Kidney (tissue), 14 donors: ENCODE measurements around the gene LENG8. TPM values are rescaled to one million over a fixed set of nuclear protein-coding genes. Genes with fewer than 3 reads are reported as not detected.

Experiments used
- DNase-seq, 5 donors: peaks; one replicate each; pipeline ENCODE4 v3.0.0-alpha.2; 2013 to 2020
- FAIRE-seq: peaks from 2 replicates; lab custom pipeline; 2012; peaks lifted over from hg19 to GRCh38; lab: Jason Lieb, UNC
- H3K27ac ChIP-seq, 2 donors: one replicate each; pipeline ENCODE4 v1.7.0; 2013; ENCODE audit warnings: low read depth in 2 of 2, low read length in 2 of 2, inconsistent platforms in 1 of 2
- H3K27me3 ChIP-seq: one replicate; pipeline ENCODE4 v1.7.1; 2013; ENCODE audit warnings: low read length, inconsistent platforms; ENCODE audit not compliant: control insufficient read depth, insufficient read depth
- H3K36me3 ChIP-seq, 3 donors: one replicate each; pipeline versions ENCODE4 v1.7.0 to v1.7.1; 2013; ENCODE audit warnings: low read length in 3 of 3, control low read depth in 1 of 3, inconsistent platforms in 1 of 3; ENCODE audit not compliant: insufficient read depth in 3 of 3, control insufficient read depth in 2 of 3
- H3K4me1 ChIP-seq, 3 donors: one replicate each; pipeline versions ENCODE4 v1.7.0 to v1.7.1; 2013; ENCODE audit warnings: low read length in 3 of 3, inconsistent platforms in 1 of 3, low read depth in 1 of 3; ENCODE audit not compliant: control insufficient read depth in 2 of 3, insufficient read depth in 2 of 3
- H3K4me3 ChIP-seq, 3 donors: one replicate each; pipeline versions ENCODE4 v1.7.0 to v1.8.1; 2013; ENCODE audit warnings: low read length in 3 of 3, control low read depth in 1 of 3, inconsistent platforms in 1 of 3
- H3K9ac ChIP-seq, 3 donors: one replicate each; pipeline versions ENCODE4 v1.7.0 to v1.7.1; 2013; ENCODE audit warnings: low read length in 3 of 3, control low read depth in 1 of 3, inconsistent platforms in 1 of 3
- H3K9me3 ChIP-seq, 3 donors: one replicate each; pipeline versions ENCODE4 v1.7.0 to v1.7.1; 2013; ENCODE audit warnings: low read length in 3 of 3, control low read depth in 1 of 3, inconsistent platforms in 1 of 3; ENCODE audit not compliant: control insufficient read depth in 2 of 3, insufficient read depth in 1 of 3
- intact Hi-C: fragments of 100-400 bp; cut with DNase I; formaldehyde crosslinking; loops from one replicate; pipeline ENCODE4 v1.11.1; 2022
- polyA plus RNA-seq: library from polyadenylated mRNA; stranded (reverse); fragments of 350-450 nt; fragmentation: Illumina TruSeq; extraction: RNeasy Lipid Tissue Mini Kit (QIAGEN cat#74804); gene quantifications from one replicate; pipeline ENCODE4 v1.2.3, GENCODE V29; 2014; ENCODE audit warnings: low read depth, low replicate concordance; ENCODE audit not compliant: insufficient read depth
- total RNA-seq: library from RNA; stranded (reverse); fragmentation: NEBNext Ultra II Directional; extraction: Animal tissue kit (Norgen Biotek cat#: 25700); gene quantifications from one replicate; pipeline ENCODE4 v1.2.1, GENCODE V29; 2021
- TF ChIP-seq, protein P1 (sequence below): IDR thresholded peaks from 3 replicates; pipeline ENCODE4 v1.5.1; 2012; ENCODE audit warnings: mild to moderate bottlenecking, moderate library complexity, borderline replicate concordance; ENCODE audit not compliant: insufficient read depth; ENCODE audit errors: extremely low read depth
- donor health status: control.
- donor health status: control.
- donor health status: control.
- donor health status: control.
- donor health status: control.
- donor health status: DM: yes; HTN: yes; CAD: no.
- donor health status: Normal renal cell carcinoma (clear cell type).

LENG8 gene
- total and polyA plus RNA-seq, 2 donors from 2014 or later = 48.6 to 208 TPM

DNA sequence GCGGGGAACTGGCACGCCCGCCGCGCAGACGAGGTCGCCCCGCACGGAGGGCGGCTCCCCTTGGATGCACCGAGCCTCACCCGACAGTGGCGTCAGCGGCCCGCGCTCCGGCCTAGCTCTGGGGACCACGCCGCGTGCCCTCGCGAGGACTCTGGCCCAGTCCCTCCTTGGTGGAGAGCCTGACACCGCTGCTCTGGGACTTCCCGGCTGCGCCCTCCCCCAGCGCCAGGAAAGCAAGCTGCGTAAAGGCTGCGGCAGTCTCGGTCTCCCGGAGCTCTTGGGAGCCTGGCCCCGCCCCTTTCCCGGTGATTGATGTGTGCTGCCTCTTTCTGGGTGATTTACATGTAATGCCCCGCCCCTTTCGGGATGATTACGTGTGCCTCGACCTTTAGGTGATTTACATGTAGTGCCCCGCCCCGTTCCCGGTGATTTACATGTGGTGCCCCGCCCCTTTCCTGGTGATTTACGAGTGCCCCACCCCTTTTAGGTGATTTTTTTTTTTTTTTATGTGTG, 14.6 kb downstream of the LENG8 start, which contains the start of gene LENG9:
Gene LENG9, minus strand, starts transcription at position 248 of the 513 bp plus-strand sequence. CDS start 252 bp downstream, outside the sequence.
- peak within 1 kb of the TSS in 2 of 3 donors; percentile 10 to 61 for H3K9ac ChIP-seq
- H3K9me3 ChIP-seq = no peaks in the 10 kb centered on the region
- H3K4me3 ChIP-seq = peak within 1 kb of the TSS; percentile 53 to 74 (median 59)
- peak; percentile 94 to 99 (median 98) for DNase-seq
- TF ChIP-seq, protein P1, sequence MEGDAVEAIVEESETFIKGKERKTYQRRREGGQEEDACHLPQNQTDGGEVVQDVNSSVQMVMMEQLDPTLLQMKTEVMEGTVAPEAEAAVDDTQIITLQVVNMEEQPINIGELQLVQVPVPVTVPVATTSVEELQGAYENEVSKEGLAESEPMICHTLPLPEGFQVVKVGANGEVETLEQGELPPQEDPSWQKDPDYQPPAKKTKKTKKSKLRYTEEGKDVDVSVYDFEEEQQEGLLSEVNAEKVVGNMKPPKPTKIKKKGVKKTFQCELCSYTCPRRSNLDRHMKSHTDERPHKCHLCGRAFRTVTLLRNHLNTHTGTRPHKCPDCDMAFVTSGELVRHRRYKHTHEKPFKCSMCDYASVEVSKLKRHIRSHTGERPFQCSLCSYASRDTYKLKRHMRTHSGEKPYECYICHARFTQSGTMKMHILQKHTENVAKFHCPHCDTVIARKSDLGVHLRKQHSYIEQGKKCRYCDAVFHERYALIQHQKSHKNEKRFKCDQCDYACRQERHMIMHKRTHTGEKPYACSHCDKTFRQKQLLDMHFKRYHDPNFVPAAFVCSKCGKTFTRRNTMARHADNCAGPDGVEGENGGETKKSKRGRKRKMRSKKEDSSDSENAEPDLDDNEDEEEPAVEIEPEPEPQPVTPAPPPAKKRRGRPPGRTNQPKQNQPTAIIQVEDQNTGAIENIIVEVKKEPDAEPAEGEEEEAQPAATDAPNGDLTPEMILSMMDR = no peak
- H3K4me1 ChIP-seq = peaks cover 0 to 10% (median 5%) of the 10 kb centered on the region in 3 donors
- H3K27me3 ChIP-seq = no peaks in the 10 kb centered on the region
- FAIRE-seq = peak; percentile 33
- peaks cover 0 to 19% (median 12%) of the 10 kb centered on the region in 3 donors for H3K36me3 ChIP-seq
- intact Hi-C loops = no loop called here
- H3K27ac ChIP-seq = peak within 1 kb of the TSS; percentile 90 to 97

- H3K27ac ChIP-seq = peak overlapping the region; percentile 90 to 97
- H3K4me3 ChIP-seq = peak overlapping the region; percentile 53 to 74 (median 59)
- H3K36me3 ChIP-seq = peaks cover 0 to 14% (median 6%) of the 10 kb centered on the region in 3 donors
- no peaks in the 10 kb centered on the region for H3K27me3 ChIP-seq
- peaks cover 0 to 10% (median 5%) of the 10 kb centered on the region in 3 donors for H3K4me1 ChIP-seq
- H3K9me3 ChIP-seq = no peaks in the 10 kb centered on the region
- TF ChIP-seq, protein P1 = no peak
- FAIRE-seq = no peak
- intact Hi-C loops = no loop called here
- peak; percentile 88 to 97 (median 94) for DNase-seq
- H3K9ac ChIP-seq = peak overlapping the region in 2 of 3 donors; percentile 10 to 61
These were observed 15.1 kb downstream of the LENG8 start for GRCh38 chr19:54464044-54464629.

DNA sequence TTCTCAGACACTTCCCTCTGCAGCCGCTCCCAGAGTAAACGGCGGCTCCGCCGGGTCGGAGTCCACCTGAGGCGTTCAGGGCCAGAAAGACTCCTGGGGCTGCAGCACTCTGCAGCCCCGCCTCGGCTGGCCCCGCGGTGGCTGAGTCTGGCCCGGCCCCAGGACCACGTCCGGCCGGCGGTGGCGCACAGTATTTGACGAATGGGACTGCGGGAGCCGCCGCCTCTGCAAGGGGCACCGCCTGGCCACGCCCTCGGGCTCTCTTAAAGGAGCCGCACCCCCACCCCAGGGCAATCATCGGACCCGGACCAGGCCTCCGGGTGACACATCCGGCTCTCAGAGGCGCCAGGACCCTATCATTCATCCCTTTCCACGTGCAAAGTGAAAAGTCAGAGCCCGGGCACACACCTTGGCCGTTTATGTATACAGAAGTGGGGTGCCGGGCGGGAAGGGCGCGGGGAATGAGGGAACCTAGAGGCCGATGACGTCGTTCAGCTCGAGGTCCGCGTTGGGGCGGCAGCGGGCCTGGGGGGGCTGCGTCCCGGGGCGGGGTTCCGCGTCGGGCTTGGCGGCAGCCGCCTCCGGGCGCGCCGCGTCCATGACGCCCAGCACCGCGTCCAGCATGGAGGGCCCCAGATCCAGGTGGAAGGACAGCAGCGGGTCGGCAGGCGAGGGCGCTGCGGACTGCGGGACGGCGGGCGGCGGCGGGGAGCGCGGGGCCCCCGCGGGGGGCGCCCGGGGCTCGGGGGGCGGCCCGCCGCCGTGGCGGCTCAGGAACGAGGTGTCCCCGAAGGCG, 15.8 kb downstream of the LENG8 start:
- no peaks in the 10 kb centered on the region for H3K9me3 ChIP-seq
- intact Hi-C loops = no loop called here
- DNase-seq = peak; percentile 90 to 98 (median 94)
- peak overlapping the region; percentile 90 to 97 for H3K27ac ChIP-seq
- H3K27me3 ChIP-seq = no peaks in the 10 kb centered on the region
- peak overlapping the region in 1 of 3 donors; percentile 61 for H3K9ac ChIP-seq
- H3K4me3 ChIP-seq = peak overlapping the region; percentile 37 to 74 (median 59)
- peaks cover 0 to 16% (median 5%) of the 10 kb centered on the region in 3 donors for H3K4me1 ChIP-seq
- TF ChIP-seq, protein P1 = no peak
- H3K36me3 ChIP-seq = peaks cover 0 to 13% (median 1%) of the 10 kb centered on the region in 3 donors
- FAIRE-seq = no peak
